Kidney (tissue), 14 donors: ENCODE results near the gene TSHR. TPM values are rescaled to one million over a fixed set of nuclear protein-coding genes. Genes with fewer than 3 reads are reported as not detected.

Experiments
- DNase-seq, 5 donors: peaks; one replicate each; pipeline ENCODE4 v3.0.0-alpha.2; 2013 to 2020
- FAIRE-seq: peaks from 2 replicates; lab custom pipeline; 2012; peaks lifted over from hg19 to GRCh38; lab: Jason Lieb, UNC
- H3K27ac ChIP-seq, 2 donors: one replicate each; pipeline ENCODE4 v1.7.0; 2013; ENCODE audit warnings: low read depth in 2 of 2, low read length in 2 of 2, inconsistent platforms in 1 of 2
- H3K27me3 ChIP-seq: one replicate; pipeline ENCODE4 v1.7.1; 2013; ENCODE audit warnings: low read length, inconsistent platforms; ENCODE audit not compliant: control insufficient read depth, insufficient read depth
- H3K36me3 ChIP-seq, 3 donors: one replicate each; pipeline versions ENCODE4 v1.7.0 to v1.7.1; 2013; ENCODE audit warnings: low read length in 3 of 3, control low read depth in 1 of 3, inconsistent platforms in 1 of 3; ENCODE audit not compliant: insufficient read depth in 3 of 3, control insufficient read depth in 2 of 3
- H3K4me1 ChIP-seq, 3 donors: one replicate each; pipeline versions ENCODE4 v1.7.0 to v1.7.1; 2013; ENCODE audit warnings: low read length in 3 of 3, inconsistent platforms in 1 of 3, low read depth in 1 of 3; ENCODE audit not compliant: control insufficient read depth in 2 of 3, insufficient read depth in 2 of 3
- H3K4me3 ChIP-seq, 3 donors: one replicate each; pipeline versions ENCODE4 v1.7.0 to v1.8.1; 2013; ENCODE audit warnings: low read length in 3 of 3, control low read depth in 1 of 3, inconsistent platforms in 1 of 3
- H3K9ac ChIP-seq, 3 donors: one replicate each; pipeline versions ENCODE4 v1.7.0 to v1.7.1; 2013; ENCODE audit warnings: low read length in 3 of 3, control low read depth in 1 of 3, inconsistent platforms in 1 of 3
- H3K9me3 ChIP-seq, 3 donors: one replicate each; pipeline versions ENCODE4 v1.7.0 to v1.7.1; 2013; ENCODE audit warnings: low read length in 3 of 3, control low read depth in 1 of 3, inconsistent platforms in 1 of 3; ENCODE audit not compliant: control insufficient read depth in 2 of 3, insufficient read depth in 1 of 3
- intact Hi-C: fragments of 100-400 bp; cut with DNase I; formaldehyde crosslinking; loops from one replicate; pipeline ENCODE4 v1.11.1; 2022
- polyA plus RNA-seq: library from polyadenylated mRNA; stranded (reverse); fragments of 350-450 nt; fragmentation: Illumina TruSeq; extraction: RNeasy Lipid Tissue Mini Kit (QIAGEN cat#74804); gene quantifications from one replicate; pipeline ENCODE4 v1.2.3, GENCODE V29; 2014; ENCODE audit warnings: low read depth, low replicate concordance; ENCODE audit not compliant: insufficient read depth
- total RNA-seq: library from RNA; stranded (reverse); fragmentation: NEBNext Ultra II Directional; extraction: Animal tissue kit (Norgen Biotek cat#: 25700); gene quantifications from one replicate; pipeline ENCODE4 v1.2.1, GENCODE V29; 2021
- TF ChIP-seq, protein P1 (sequence below): IDR thresholded peaks from 3 replicates; pipeline ENCODE4 v1.5.1; 2012; ENCODE audit warnings: mild to moderate bottlenecking, moderate library complexity, borderline replicate concordance; ENCODE audit not compliant: insufficient read depth; ENCODE audit errors: extremely low read depth
- donor health status: control.
- donor health status: control.
- donor health status: control.
- donor health status: control.
- donor health status: control.
- donor health status: DM: yes; HTN: yes; CAD: no.
- donor health status: Normal renal cell carcinoma (clear cell type).

TSHR gene
- total and polyA plus RNA-seq, 2 donors from 2014 or later: 0.98 TPM; not detected in 1

DNA sequence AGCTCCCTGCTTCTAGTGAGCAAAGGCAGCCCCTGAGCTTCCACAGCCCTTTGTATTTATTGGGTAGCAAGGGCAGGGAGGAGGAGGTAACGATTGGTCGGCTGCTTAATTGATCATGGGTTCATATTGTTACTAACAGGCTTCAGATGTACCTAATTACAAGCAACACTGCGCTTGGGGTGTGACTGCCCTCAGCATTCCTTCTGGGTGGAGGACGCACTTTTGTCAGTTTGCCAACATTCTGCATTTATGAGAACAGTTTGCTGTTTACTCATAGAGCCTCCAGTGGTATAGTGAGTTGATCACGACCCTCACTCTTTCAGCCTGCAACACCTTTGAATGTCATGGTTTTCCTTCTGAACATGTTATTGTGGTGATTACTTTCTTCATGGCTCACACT, 9.6 kb downstream of the TSHR start:
- H3K9me3 ChIP-seq: no peaks in the 10 kb centered on the region
- no peak overlapping the region for H3K4me3 ChIP-seq
- H3K27me3 ChIP-seq: no peaks in the 10 kb centered on the region
- H3K27ac ChIP-seq: no peak overlapping the region
- no peaks in the 10 kb centered on the region for H3K36me3 ChIP-seq
- FAIRE-seq: no peak
- H3K4me1 ChIP-seq: no peaks in the 10 kb centered on the region
- DNase-seq: no peak
- intact Hi-C loops: no loop called here
- TF ChIP-seq, protein P1, sequence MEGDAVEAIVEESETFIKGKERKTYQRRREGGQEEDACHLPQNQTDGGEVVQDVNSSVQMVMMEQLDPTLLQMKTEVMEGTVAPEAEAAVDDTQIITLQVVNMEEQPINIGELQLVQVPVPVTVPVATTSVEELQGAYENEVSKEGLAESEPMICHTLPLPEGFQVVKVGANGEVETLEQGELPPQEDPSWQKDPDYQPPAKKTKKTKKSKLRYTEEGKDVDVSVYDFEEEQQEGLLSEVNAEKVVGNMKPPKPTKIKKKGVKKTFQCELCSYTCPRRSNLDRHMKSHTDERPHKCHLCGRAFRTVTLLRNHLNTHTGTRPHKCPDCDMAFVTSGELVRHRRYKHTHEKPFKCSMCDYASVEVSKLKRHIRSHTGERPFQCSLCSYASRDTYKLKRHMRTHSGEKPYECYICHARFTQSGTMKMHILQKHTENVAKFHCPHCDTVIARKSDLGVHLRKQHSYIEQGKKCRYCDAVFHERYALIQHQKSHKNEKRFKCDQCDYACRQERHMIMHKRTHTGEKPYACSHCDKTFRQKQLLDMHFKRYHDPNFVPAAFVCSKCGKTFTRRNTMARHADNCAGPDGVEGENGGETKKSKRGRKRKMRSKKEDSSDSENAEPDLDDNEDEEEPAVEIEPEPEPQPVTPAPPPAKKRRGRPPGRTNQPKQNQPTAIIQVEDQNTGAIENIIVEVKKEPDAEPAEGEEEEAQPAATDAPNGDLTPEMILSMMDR: no peak
- no peak overlapping the region for H3K9ac ChIP-seq

- Histone ChIP-seq H3K9me3 (no peaks in the 10 kb centered on the region), H3K4me3 (no peak overlapping the region), H3K9ac (no peak overlapping the region), H3K27ac (no peak overlapping the region), H3K27me3 (no peaks in the 10 kb centered on the region), H3K36me3 (no peaks in the 10 kb centered on the region), H3K4me1 (peaks cover 0 to 3% (median 0%) of the 10 kb centered on the region in 3 donors)
- FAIRE-seq (no peak), DNase-seq (peak in 2 of 5 donors; percentile 39 to 55)
- TF ChIP-seq, protein P1: no peak
- intact Hi-C loops: no loop called here
Observed at GRCh38 chr14:80973931-80974641, 18.7 kb downstream of the TSHR start.

DNA sequence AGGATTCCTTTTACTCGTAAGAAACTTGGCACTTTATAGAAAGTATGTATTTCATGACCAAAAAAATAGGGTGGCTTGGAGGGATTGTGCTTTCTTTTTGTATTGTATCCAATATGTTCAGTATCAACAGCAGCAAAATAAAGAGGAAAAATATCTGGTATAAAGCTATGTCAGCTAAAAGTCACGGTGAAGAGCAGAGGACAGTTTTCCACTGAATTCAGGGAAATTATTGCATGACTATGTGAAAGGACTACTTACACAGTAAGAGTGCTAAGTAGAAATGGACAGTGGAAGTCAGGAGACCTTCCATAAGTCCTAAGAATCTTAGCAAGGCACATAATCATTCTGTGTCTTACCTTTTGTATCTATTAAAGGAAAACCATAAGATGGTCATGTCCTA, 19.3 kb downstream of the TSHR start:
- Histone ChIP-seq H3K4me1 (peaks cover 0 to 3% (median 0%) of the 10 kb centered on the region in 3 donors), H3K27ac (no peak overlapping the region), H3K9me3 (no peaks in the 10 kb centered on the region), H3K4me3 (no peak overlapping the region), H3K9ac (no peak overlapping the region), H3K36me3 (no peaks in the 10 kb centered on the region), H3K27me3 (no peaks in the 10 kb centered on the region)
- DNase-seq (no peak), FAIRE-seq (no peak)
- TF ChIP-seq, protein P1: no peak
- intact Hi-C loops: no loop called here
